ENCODE results near the gene IGF2BP3. TPM values are rescaled to one million over a fixed set of nuclear protein-coding genes. Genes with fewer than 3 reads are reported as not detected.

IGF2BP3 gene
- total RNA-seq, 4 donors from 2014 or later: 45.8 TPM; not detected in 3

DNA sequence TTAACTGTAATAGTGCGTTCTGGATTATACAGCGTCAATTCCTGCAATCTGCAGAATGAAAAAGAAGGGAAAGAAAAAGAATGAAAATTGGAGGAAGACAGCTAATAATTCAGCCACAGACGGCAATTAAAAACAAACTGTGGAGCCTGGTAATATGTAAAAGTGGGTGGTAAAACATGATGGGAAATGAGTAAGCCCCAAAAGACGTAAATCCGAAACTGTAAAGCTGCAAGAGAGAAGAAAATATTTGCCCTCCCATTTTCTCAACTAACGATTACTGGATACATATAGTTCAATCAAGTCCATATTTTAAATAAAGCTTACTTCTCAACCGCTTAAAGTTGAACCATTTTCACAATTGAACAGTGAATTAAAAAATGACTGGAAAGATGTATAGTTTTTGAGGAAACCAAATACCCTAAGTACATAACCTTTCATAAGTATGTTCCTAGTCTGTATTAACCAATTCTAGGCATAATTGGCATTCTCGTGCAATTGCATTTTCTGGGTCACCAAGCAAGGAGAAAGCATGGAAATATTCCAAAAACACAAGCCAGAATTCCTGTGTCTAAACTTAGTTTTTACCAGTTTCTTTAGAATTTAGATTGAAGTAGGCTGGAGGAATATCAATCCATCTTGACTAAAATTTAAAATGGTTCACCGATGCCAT is 126.3 kb downstream of the IGF2BP3 start:
- no peak overlapping the region for H3K4me3 ChIP-seq
- H3K27ac ChIP-seq: no peak overlapping the region
- no peaks in the 10 kb centered on the region for H3K27me3 ChIP-seq
- H3K4me1 ChIP-seq: no peaks in the 10 kb centered on the region
- no peak for DNase-seq
- H3K36me3 ChIP-seq: no peaks in the 10 kb centered on the region
- no peaks in the 10 kb centered on the region for H3K9me3 ChIP-seq
- intact Hi-C loops (cut with DNase I; ENCODE audit: low total_unique reads): no loop called here
- TF ChIP-seq, protein P1, sequence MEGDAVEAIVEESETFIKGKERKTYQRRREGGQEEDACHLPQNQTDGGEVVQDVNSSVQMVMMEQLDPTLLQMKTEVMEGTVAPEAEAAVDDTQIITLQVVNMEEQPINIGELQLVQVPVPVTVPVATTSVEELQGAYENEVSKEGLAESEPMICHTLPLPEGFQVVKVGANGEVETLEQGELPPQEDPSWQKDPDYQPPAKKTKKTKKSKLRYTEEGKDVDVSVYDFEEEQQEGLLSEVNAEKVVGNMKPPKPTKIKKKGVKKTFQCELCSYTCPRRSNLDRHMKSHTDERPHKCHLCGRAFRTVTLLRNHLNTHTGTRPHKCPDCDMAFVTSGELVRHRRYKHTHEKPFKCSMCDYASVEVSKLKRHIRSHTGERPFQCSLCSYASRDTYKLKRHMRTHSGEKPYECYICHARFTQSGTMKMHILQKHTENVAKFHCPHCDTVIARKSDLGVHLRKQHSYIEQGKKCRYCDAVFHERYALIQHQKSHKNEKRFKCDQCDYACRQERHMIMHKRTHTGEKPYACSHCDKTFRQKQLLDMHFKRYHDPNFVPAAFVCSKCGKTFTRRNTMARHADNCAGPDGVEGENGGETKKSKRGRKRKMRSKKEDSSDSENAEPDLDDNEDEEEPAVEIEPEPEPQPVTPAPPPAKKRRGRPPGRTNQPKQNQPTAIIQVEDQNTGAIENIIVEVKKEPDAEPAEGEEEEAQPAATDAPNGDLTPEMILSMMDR (IDR thresholded peaks at IDR 0.05): no peak
- TF ChIP-seq POLR2A (IDR thresholded peaks at IDR 0.05): no peak

DNA sequence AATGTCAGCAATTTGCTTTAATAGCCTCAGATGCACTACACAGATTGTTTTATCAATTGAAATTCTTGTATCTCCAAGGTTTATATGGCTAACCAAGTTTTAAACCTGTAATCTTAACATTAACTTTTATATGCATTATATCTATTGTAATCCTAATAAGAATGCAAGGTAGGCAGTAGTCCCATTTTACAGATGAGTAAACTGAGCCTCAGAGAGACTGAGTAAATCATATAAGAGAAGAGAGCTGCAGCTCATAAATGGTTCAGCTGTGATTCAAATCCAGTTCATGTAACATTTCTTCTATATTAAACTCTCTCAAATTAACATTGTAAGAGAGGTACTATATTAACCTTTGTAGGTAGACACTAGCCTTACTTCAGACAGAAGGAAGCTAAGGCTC is 127.2 kb downstream of the IGF2BP3 start:
- no peak for TF ChIP-seq POLR2A (IDR thresholded peaks at IDR 0.05)
- TF ChIP-seq, protein P1 (IDR thresholded peaks at IDR 0.05): no peak
- no peaks in the 10 kb centered on the region for H3K36me3 ChIP-seq
- no peak overlapping the region for H3K4me3 ChIP-seq
- H3K27ac ChIP-seq: no peak overlapping the region
- no peaks in the 10 kb centered on the region for H3K9me3 ChIP-seq
- H3K4me1 ChIP-seq: no peaks in the 10 kb centered on the region
- intact Hi-C loops (cut with DNase I; ENCODE audit: low total_unique reads): no loop called here
- no peaks in the 10 kb centered on the region for H3K27me3 ChIP-seq
- no peak for DNase-seq

DNA sequence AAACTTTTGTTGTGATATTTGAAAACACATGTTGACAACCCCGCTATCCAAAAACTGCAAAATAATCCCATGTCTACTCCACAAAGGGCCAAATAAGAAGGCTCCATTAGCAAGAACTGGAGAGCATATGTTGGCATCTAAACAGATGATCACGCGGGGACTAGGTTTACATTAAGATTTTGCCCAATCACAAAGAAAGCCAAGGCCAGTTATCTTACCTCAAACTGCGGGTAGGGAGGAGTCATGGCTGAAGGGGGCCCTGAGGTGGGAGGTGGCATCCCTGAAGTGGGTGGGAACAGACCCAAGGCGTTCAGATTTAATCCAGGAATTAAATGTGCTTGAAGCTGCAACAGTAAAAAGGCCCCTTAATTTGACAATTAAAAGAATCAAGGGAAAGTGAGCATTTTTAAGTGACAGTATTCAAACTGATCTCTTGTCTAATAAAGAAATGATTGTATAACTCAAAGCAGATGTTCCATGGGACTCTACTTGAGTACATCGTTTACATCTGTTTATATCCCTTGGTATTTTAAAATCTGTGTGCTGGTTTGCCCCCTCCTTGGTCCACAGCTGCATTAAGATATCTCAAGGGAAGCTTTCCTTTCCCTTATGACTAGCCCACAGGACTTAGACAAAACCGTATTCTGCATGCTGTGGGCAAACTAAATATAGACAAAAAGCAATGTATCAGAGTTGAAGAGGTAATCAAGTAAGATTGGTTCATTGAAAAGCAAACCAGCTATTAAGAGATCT is 128.3 kb downstream of the IGF2BP3 start:
- no peak for DNase-seq
- H3K27ac ChIP-seq: no peak overlapping the region
- H3K9me3 ChIP-seq: no peaks in the 10 kb centered on the region
- no peaks in the 10 kb centered on the region for H3K36me3 ChIP-seq
- no peak overlapping the region for H3K4me3 ChIP-seq
- intact Hi-C loops (cut with DNase I; ENCODE audit: low total_unique reads): no loop called here
- TF ChIP-seq POLR2A (IDR thresholded peaks at IDR 0.05): no peak
- TF ChIP-seq, protein P1 (IDR thresholded peaks at IDR 0.05): no peak
- H3K4me1 ChIP-seq: no peaks in the 10 kb centered on the region
- H3K27me3 ChIP-seq: no peaks in the 10 kb centered on the region

DNA sequence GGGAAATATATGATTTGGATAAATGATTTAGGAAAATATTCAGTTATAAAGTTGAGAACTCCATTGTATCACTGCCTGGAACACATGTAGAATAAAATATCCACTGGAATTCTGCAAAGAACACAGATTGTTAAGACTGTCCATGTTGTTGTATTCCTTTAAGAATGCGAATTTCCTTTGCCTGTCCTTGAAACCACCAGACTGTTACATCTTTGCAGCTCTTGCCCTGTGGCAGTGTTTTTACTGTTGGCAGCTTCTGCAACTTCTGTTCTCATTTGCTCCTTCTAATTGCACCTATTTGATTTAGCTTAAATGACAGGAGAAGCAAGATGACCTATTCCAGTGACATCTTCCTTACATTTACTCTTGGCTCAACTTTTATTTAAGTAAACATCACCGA is 131.4 kb downstream of the IGF2BP3 start:
- Histone ChIP-seq H3K27ac (no peak overlapping the region), H3K4me1 (no peaks in the 10 kb centered on the region), H3K27me3 (no peaks in the 10 kb centered on the region), H3K9me3 (no peaks in the 10 kb centered on the region), H3K36me3 (no peaks in the 10 kb centered on the region), H3K4me3 (no peak overlapping the region)
- intact Hi-C loops (cut with DNase I; ENCODE audit: low total_unique reads): no loop called here
- no peak for TF ChIP-seq POLR2A (IDR thresholded peaks at IDR 0.05)
- TF ChIP-seq, protein P1 (IDR thresholded peaks at IDR 0.05): no peak
- DNase-seq: no peak

DNA sequence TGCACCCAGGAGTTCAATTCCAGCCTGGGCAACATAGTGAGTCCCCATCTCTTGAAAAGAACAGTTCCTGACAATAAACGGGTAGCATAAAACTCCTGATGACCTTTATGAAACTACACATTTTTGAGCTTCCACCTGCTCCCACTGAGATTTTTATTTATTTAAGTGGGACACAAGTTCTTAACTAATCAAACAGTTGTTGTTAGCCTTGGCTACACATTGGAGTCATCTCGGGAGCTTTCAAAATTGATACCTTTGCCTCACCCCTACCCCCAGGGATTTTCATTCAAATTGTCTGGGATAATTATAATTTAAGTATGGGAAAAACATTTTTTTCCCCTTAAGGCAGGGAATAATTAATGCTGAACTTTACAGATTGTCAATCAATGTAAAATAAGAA is 131.9 kb downstream of the IGF2BP3 start:
- H3K4me1 ChIP-seq: no peaks in the 10 kb centered on the region
- no peak for DNase-seq
- intact Hi-C loops (cut with DNase I; ENCODE audit: low total_unique reads): no loop called here
- no peaks in the 10 kb centered on the region for H3K36me3 ChIP-seq
- H3K27me3 ChIP-seq: no peaks in the 10 kb centered on the region
- H3K27ac ChIP-seq: no peak overlapping the region
- no peak overlapping the region for H3K4me3 ChIP-seq
- H3K9me3 ChIP-seq: no peaks in the 10 kb centered on the region
- TF ChIP-seq POLR2A (IDR thresholded peaks at IDR 0.05): no peak
- TF ChIP-seq, protein P1 (IDR thresholded peaks at IDR 0.05): no peak
